NCI-H526 treated with DMSO at 0.1 percent for 48 hours (cell line): ENCODE measurements around the gene PSD4.

ENCODE experiments used
- DNase-seq: peaks from one replicate; lab custom pipeline; 2025; lab: John Stamatoyannopoulos, UW

PSD4 gene

DNA sequence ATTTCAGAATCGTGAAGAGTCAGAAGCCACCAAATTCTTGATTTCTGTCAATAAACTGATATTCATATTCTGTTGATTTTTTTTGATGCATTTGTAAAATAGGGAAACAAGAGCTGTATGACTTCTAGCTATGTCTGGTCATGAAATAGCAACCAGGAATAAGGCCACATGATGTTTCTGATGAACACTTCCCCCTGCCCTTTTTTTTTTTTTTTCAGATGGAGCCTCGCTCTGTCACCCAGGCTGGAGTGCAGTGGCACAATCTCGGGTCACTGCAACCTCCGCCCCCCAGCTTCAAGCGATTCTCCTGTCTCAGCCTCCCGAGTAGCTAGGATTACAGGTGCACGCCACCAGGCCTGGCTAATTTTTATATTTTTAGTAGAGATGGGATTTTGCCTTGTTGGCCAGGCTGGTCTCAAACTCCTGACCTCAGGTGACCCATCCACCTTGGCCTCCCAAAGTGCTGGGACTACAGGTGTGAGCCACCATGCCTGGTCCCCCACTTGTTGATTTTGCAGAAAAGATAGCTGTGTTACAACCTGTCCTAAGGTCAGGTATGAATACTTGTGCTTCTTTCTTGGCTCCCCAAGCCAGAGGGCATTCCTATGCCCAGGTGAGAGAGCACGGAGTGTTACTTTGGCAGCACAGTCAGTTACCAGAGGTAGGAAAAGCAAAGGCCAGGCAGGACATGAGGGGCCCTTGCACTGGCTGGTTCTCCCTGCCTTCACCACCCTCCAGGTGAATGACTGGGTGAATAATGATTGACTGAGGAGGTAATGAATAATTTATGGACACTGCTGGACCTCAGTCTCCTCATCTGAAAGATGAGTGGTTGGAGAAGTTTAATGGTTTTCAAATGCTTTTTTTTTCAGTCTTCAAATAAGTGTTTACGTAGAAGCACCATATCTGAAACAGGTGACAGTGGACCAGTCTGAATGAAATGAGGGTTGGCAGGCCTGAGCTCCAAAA lies 65.4 kb downstream of the PSD4 start:
- DNase-seq: no peak

DNA sequence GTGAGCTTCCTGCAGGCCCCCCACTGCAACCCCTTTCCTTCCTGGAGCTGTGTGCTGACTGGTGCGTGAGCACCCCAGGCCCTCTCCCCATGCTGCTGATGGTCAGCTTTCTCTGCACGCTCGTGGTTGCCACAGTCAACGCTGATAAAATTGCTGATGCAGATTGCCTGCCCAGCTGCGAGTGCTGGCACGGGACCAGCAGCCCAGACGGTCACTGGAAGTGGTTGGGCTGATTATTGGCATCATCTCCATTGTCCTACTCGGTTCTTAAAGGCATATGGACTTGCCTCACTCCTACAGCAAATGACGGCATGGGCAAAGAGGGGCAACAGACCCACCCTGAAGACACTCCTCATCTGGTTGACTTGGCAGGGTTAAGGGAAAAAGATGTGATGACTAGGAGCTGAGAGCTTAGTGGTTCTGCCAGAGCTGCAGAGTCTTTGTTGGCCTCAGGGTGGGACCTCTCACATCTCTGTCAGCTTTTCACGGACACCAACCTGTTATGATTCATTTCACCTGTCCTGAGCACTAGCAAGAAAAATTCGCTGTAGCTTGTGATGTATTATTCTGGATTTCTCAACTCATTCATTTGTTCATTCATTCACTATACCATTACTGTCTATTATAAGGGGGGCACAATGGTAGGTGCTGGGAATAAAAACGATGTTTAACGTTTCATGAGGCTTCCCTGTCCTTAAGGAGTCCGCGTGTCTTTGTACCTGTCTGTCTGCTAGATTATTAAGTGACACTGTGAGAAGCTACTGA lies 66.6 kb downstream of the PSD4 start:
- no peak for DNase-seq

DNA sequence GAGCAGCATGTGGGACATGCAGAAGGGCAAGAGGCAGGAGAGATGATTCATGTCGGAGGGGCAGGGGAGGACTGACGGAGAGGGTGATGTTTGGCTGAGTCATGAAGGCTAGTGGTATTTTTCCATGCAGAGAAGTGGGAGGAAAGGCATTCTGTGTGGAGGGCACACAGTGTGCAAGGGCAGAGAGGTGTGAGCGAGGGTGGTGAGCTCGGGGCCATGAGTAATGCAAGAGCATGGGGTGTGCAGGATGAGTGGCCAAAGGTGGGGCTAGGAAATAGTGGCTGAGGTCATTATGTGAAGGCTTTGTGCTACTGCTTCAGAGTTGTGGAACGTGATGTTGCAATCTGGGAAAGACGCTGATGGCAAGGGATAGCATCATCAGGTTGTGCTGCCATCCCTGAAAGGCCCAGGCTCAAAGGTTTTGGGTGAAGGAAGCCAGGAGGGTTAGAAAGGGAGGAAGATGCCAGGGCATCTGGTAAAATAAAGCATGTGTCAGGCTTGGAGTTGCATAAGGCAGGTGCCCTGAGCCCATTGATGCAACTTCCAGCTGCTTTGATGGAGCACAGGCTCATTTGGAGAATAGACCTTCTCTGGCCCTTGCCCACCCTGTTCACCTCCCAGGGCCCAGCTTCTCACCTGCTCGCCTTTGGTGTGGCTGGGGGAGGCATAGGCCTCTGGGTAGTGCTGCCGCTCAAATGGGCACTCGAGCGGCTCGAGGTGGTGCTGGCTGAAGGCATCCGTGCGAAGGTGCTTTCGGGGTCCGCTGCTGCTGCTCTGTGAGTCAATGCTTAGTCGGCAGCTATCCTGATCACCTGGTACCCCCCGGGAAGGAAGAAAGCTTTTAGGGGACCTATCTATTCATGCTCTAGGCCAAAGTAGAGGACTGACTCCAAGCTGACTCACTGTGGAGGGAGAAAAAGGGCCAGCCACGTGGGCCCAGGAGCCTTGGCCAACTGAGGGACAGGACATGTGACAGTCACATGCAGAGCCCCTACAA lies 67.4 kb downstream of the PSD4 start:
- no peak for DNase-seq

DNA sequence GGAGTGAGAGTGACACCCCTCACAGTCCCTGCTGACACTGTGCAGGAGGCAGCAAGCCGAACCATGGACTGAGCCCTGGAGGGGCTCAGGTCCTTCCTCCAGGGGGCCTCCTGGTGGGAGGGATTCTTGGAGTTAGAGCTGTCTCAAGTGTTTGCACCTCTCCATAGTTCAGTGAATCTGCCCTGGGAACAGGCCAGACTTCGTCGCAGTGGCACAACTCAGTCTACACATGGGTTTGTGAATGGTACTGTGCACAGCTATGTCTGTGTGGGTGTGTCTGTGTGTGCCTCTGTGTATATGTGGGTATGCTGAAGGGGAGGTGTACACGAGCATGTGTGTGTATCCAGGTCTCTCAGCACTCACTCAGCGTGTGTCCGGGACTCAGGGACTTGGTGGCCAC lies 68.6 kb downstream of the PSD4 start:
- DNase-seq: no peak

DNA sequence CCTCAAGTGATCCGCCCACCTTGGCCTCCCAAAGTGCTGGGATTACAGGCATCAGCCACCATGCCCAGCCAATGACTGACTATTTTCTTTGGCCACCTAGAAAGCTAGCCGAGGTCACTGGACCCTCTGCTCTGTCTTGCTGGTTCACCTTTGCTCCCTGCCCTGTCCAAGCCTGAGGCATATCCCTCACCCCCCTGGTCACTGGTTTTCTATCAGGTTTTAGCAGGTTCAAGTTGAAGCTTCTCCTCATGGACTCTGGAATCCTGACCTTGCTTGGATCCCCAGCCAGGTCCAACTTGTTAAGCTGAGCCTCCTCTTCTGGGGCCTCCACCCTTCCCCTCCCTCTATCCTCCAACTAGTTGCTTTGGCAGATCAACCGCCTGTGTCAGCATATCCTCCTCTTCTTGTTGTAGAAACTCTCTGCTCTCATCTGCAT lies 71.5 kb downstream of the PSD4 start:
- DNase-seq: no peak

DNA sequence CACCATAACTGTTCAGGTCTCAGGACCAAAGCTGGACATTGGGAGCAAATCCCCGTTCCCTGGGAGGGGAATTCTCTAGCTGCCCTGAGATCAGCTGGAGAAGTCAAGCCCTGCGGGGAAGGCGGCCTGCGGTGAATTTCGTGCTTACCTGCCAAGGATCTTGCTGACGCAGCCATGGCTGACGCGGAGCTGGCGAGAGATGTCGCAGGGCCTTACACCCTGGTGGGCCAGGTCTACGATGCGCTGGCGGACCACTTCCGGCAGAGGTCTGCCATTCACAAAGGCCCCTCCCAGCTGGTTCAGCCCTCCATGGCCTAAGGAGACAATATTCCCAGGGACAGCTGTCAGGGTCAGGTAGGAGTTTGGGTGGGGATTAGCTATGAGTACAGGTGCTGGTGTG lies 72.8 kb downstream of the PSD4 start:
- no peak for DNase-seq

DNA sequence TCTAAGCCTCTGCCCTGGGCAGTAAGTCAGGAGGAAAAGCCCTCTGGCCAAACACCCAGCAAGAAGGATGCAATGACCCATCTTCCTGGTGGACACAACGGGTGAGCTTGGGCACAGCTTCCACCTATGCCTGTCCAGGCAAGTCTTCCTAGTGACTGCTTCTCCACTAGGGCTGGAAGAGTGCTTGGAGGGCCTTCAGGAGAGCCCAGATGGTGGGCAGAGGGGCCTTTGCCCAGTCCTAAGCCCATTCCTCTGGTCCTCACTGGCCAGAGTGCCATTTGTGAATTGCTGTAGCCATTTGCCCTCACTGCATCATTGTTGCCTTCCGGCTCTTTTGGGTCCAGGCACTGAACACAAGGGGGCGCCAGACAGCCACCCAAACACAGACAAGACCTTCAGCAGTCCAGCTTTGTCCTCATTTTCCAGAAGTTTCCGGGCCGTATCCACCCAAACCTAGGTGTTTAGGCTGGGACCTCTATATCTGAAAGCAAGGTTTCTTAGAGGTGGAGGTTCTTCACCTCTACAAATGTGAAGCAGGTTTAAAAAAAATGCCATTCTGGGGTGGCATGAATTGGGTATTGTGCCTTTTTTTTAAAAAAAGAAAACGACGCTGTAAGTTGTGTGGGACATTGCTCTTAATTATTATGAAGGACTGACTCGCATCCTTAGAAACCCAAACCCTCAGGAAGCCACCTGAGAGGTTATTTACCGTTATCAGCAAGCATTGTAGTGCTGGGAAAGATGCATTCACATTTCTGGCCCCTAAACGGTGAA lies 75.4 kb downstream of the PSD4 start:
- peak; percentile 28 for DNase-seq

DNA sequence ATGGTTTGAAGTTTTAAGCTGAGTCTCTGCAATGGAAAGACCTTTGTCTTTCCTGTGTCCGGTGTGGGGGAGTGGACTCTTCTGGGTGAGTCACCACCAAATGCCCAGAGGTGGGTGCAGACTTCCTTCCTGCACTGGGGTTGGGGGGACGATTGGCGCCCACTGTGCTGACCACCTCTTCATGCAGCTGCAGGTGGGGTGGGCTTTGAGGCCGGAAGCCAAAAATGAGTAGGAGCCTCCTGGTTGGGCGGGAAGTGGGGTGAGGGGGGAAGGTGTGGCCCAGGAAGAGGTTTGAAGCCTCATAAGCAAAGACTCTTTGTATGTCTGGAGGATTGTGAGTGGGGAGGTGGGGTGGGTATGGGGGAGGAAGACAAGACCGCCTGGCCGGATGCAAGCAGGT lies 77.3 kb downstream of the PSD4 start:
- no peak for DNase-seq

DNA sequence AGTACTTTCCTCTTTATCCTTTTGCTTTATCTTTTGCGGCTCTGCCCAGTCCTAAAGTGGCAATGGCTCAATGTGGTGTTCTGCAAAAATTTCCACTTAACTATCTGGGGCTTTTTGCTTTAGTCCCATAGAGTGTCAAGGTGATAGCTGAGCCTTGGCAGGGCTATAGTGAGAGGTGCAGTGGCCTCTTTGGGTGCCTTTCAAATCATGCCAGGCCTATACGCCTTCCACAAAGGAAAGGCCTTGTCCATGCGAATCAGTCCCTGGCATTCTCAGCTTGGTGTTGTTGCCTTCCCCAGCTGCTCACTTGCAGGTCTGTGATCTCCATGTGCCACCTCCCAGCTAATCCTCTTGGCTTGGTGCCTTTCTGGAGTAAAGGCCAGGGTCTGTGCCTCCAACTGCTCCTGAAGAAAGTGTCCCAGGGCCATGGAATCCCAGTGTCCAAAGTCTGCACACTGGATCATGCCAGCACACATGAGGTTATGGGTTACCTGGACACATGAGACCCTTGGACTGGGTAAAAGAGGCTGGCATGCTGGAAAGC lies 78.3 kb downstream of the PSD4 start:
- no peak for DNase-seq

DNA sequence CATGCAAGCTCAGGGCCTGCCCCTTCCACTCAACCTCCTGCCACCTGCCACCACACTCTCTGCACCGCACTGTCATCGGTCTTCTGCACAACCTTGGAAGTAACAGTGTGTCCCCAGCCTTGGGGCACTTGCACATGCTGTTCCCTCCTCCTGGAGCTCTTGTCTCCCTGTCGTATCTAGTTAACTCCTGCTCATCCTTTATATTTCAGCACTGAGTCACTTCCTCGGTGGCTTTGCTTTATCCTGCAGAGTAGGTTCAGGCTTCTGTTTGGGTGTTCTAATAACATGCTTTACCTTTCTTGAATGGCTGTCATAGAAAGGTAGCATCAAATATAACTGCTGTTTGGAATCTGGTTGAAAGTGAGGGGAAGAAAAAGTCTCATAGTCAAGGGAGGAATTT lies 79.7 kb downstream of the PSD4 start:
- DNase-seq: no peak

DNA sequence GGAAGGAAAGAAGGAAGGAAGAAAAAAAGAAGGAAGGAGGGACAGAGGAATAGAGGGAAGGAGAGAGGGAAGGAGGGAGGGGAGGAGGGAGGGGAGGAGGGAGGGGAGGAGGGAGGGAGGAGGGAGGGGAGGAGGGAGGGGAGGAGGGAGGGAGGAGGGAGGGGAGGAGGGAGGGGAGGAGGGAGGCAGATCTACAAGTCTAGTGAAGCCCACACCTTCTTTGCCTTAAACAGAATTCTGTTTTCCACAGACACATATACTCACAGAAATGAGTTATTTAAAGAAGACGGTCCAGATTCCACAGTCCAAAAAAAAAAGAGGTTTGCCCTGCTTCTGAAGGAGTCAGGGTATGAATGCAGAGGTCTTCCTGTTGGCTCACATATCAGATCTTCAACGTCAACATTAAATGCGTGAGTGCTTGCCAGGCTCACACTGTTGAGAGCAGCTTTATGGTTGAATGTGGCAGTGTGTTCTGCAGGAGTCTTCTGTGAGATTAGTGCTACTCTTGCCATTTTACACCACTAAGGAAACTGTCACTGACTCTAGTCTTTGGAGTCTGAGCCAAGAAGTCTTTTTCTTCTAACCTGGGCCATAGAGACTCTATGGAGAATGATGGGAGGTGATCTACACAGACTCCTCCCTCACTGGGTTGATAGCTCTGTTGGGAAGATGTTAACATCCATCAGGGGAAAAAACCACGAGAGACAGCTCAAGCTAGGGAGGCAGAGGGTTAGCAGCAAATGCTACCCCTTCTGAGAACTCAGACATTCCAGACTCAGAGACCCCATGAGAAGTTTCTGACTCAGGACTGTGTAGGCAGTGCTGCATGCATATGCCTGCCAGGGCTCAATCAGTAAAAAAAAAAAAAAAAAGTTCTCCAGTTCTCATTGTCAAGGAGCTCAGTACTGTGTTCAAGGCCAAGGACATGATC lies 81.6 kb downstream of the PSD4 start:
- DNase-seq: no peak

DNA sequence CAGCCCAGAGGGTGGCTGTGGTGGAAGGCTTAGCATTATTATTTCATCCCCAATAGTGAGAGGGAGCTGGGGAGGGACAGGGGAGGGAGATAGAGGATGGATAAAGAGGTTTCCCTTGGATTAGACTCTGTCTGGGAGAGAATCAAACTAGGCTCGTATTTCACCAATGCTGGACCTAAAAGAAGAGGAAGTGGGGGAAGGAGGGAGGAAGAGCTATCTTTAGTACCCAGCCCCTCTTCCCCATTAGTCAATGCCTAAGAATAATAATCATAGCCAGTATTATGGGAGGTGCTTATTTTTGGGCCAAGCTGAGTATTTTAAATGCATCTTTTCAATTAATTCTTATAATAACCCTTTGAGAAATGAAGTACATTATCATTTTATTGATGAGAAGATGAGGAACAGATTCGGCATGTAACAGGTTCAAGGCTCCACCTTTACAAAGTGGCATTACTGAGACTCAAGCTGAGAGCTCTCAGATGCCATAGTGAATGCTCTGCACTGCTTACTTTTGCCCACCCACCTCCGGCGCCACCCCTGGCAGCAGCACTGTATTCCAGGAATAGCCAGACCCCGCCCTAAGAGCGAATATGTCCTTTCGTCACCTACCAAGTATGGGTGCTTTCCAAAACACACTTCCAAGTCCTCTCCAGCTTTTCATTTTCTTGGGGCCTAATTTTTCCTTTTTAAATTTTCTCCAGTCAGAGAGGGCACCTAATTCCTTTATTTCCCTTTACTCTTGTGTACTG lies 83.9 kb downstream of the PSD4 start:
- DNase-seq: no peak

DNA sequence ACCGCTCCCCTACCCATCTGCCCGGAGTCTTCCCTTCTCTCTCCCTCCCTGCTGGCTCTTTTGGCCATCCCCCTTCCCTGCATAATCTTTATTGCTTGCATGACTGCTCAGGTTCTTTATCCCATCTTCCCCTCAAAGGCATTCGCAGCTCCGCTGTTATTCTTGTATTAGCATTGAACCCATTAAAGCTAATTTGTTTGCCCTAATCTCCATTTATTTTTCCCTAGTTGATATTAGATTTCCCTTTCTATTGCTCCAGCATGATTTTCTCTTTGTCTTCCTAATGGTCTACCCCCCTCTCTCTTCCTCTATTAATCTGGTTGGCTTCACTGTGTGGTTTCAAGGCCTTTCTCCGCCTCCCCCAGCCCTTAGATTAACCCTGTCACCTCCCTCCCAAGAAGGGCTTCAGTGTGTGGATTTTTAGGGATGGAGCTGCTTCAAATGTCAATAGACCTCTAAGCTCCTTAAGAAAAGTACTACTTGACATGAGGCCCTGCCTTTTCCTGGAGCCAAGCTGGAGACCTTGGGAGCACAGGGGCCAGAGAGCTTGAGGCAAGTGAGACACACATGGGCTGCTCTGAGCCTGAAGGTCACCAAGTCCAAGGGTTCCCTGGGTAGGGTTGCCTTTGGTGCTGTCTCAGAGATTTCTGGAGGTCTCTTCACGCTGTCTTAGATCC lies 84.8 kb downstream of the PSD4 start:
- no peak for DNase-seq
